Fibroblast of skin of left quadriceps (primary cell): Measurements from ENCODE around the gene RUNX2.
A peak's percentile ranks its signal among the peaks of the same experiment; 100 is the strongest.

ENCODE experiments used
- DNase-seq, 2 experiments: peaks; one replicate each; pipeline ENCODE4 v3.0.0-alpha.2; 2013; ENCODE audit warnings: low read depth in 2 of 2

RUNX2 gene

GRCh38 chr6:45587229-45588060 is 259.3 kb downstream of the RUNX2 start:
- no peak for DNase-seq

GRCh38 chr6:45589367-45589766 is 261.2 kb downstream of the RUNX2 start:
- DNase-seq = no peak

GRCh38 chr6:45590226-45590625 is 262.1 kb downstream of the RUNX2 start:
- DNase-seq = peak; percentile 95

- DNase-seq = peak; percentile 62 to 63
These were observed 262.6 kb downstream of the RUNX2 start for GRCh38 chr6:45590696-45591184.

- DNase-seq = no peak
These were observed 263.2 kb downstream of the RUNX2 start for GRCh38 chr6:45591306-45591705.

- no peak for DNase-seq
These were observed 263.8 kb downstream of the RUNX2 start for GRCh38 chr6:45591890-45592289.

GRCh38 chr6:45592991-45593390 is 264.9 kb downstream of the RUNX2 start:
- DNase-seq = no peak

GRCh38 chr6:45595010-45595851 is 267.1 kb downstream of the RUNX2 start:
- DNase-seq = no peak

GRCh38 chr6:45597424-45597823 is 269.3 kb downstream of the RUNX2 start:
- no peak for DNase-seq

GRCh38 chr6:45599053-45599452 is 270.9 kb downstream of the RUNX2 start:
- DNase-seq = no peak

- no peak for DNase-seq
These were observed 277.8 kb downstream of the RUNX2 start for GRCh38 chr6:45605971-45606370.

- no peak for DNase-seq
These were observed 278.8 kb downstream of the RUNX2 start for GRCh38 chr6:45606831-45607400.

GRCh38 chr6:45607798-45608197 is 279.7 kb downstream of the RUNX2 start:
- DNase-seq = no peak

- DNase-seq = no peak
These were observed 280.3 kb downstream of the RUNX2 start for GRCh38 chr6:45608252-45608913.

GRCh38 chr6:45609141-45609638 is 281.1 kb downstream of the RUNX2 start:
- peak; percentile 98 for DNase-seq

GRCh38 chr6:45610374-45610773 is 282.2 kb downstream of the RUNX2 start:
- DNase-seq = no peak

- DNase-seq = no peak
These were observed 282.7 kb downstream of the RUNX2 start for GRCh38 chr6:45610832-45611231.

GRCh38 chr6:45611491-45611890 is 283.4 kb downstream of the RUNX2 start:
- DNase-seq = no peak

GRCh38 chr6:45613656-45614055 is 285.5 kb downstream of the RUNX2 start:
- DNase-seq = peak; percentile 89 to 90

GRCh38 chr6:45614488-45615285 is 286.6 kb downstream of the RUNX2 start:
- DNase-seq = no peak

- DNase-seq = no peak
These were observed 288.1 kb downstream of the RUNX2 start for GRCh38 chr6:45616209-45616608.
